GM18511 (cell line): Measurements from ENCODE around the gene PADI2.

Source experiments
- ATAC-seq: cut with Tn5 transposase; IDR thresholded peaks from one replicate; pipeline ENCODE4 v1.9.1; 2021; ENCODE audit warnings: mild to moderate bottlenecking, moderate library complexity; ENCODE audit not compliant: unreplicated experiment

PADI2 gene

GRCh38 chr1:17024721-17025120, 94.5 kb downstream of the PADI2 start:
- no peak for ATAC-seq

GRCh38 chr1:17023573-17023972, 95.7 kb downstream of the PADI2 start:
- no peak for ATAC-seq

- ATAC-seq: no peak
Observed at GRCh38 chr1:17023102-17023501, 96.1 kb downstream of the PADI2 start.

- no peak for ATAC-seq
Observed at GRCh38 chr1:17021896-17022295, 97.4 kb downstream of the PADI2 start.

- ATAC-seq: no peak
Observed at GRCh38 chr1:17020502-17020901, 98.7 kb downstream of the PADI2 start.

GRCh38 chr1:17018849-17019248, 100.4 kb downstream of the PADI2 start:
- no peak for ATAC-seq

GRCh38 chr1:17017435-17017834, 101.8 kb downstream of the PADI2 start:
- no peak for ATAC-seq
